ENCODE results near the gene RPS6KC1. TPM values are rescaled to one million over a fixed set of nuclear protein-coding genes. Genes with fewer than 3 reads are reported as not detected.

RPS6KC1 gene
- total and polyA plus RNA-seq, 2 of the 4 experiments (the other 2 are of a cell fraction) = 7.9 to 23.7 TPM

DNA sequence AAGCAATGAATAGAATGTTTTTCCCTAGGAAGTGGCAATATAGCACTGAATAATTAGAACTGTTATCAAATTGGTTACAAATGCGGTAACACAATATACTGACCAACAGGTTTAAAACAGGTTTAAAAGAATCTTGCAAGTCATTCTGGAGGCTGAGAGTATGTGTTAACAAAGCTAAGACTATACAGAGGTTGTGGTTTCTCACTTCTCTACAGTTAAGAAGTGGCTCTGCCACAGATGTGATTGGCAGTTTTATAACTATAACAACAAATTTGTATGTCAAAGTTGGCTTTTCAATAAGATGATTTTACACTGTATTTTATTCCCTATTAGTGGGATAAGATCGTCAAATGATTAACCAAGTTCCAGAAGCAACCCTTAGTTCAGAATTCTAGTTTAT is 42.5 kb upstream of the RPS6KC1 start:
- Histone ChIP-seq H3K27me3 (ENCODE audit: control insufficient read depth, insufficient read depth, low read length) (no peaks in the 10 kb centered on the region), H3K9me3 (ENCODE audit: control insufficient read depth, insufficient read depth, low read length) (no peaks in the 10 kb centered on the region), H3K18ac (ENCODE audit: low read depth, low read length) (no peak overlapping the region), H3K4me3 (ENCODE audit: insufficient read depth, low read depth, low read length) (no peak overlapping the region), H2BK120ac (ENCODE audit: low read depth, low read length) (no peak overlapping the region), H4K20me1 (ENCODE audit: insufficient read depth, low read length) (no peaks in the 10 kb centered on the region), H3K23ac (ENCODE audit: low read depth, low read length) (no peak overlapping the region), H4K91ac (ENCODE audit: insufficient read depth, low read depth, low read length) (no peak overlapping the region), H3K4me2 (ENCODE audit: low read depth, low read length) (no peak overlapping the region), H4K5ac (ENCODE audit: low read depth, low read length) (no peak overlapping the region), H3K79me1 (ENCODE audit: low read depth in 1 of 2, low read length in 2 of 2) (peaks cover 14% of the 10 kb centered on the region in 2 experiments; a peak in 3 of 4 replicates), H3K36me3 (ENCODE audit: control insufficient read depth, insufficient read depth, low read length) (peaks cover 12% of the 10 kb centered on the region), H3K56ac (ENCODE audit: extremely low read depth, insufficient read depth, low read length) (no peak overlapping the region), H2BK15ac (ENCODE audit: low read depth, low read length) (no peak overlapping the region), H2BK20ac (ENCODE audit: low read depth, low read length) (no peak overlapping the region), H3K9ac (ENCODE audit: low read depth, low read length) (no peak overlapping the region), H3K27ac (ENCODE audit: insufficient read depth, low read length) (no peak overlapping the region), H2AFZ (replicated peaks; ENCODE audit: low read length, poor library complexity) (no peak overlapping the region), H3K4me1 (ENCODE audit: control insufficient read depth, insufficient read depth, low read length) (no peaks in the 10 kb centered on the region), H3K14ac (replicated peaks; ENCODE audit: low read depth, low read length) (no peak overlapping the region), H2BK5ac (ENCODE audit: low read depth, low read length, poor library complexity, severe bottlenecking) (no peak overlapping the region), H3K4ac (ENCODE audit: low read depth, low read length) (no peak overlapping the region), H2AK5ac (ENCODE audit: low read depth, low read length) (no peak overlapping the region), H3K9me1 (ENCODE audit: insufficient read depth, low read length) (no peaks in the 10 kb centered on the region), H2AK9ac (replicated peaks; ENCODE audit: low read depth, low read length, poor library complexity) (no peak overlapping the region), H4K8ac (ENCODE audit: low read depth in 2 of 2, low read length in 2 of 2) (no peak overlapping the region)
- DNase-seq (no peak), ATAC-seq (ENCODE audit: low read depth) (no peak)
- POLR2A ChIA-PET (ENCODE audit: unreplicated experiment) = no interaction called here
- intact Hi-C loops (cut with micrococcal nuclease) = no loop called here
- in situ Hi-C loops (cut with MboI; ENCODE audit: low sequenced_read_pairs) = no loop called here
- no CpG with 5 or more reads among the region's 2 CpGs for WGBS, 2 experiments (ENCODE audit: extremely low coverage in 2 of 2, insufficient read length in 1 of 2)
- dilution Hi-C loops (cut with HindIII; ENCODE audit: low sequenced_read_pairs, unreplicated experiment) = no loop called here
- no TSS peak for BruUV-seq (replicated peaks)
- CTCF ChIA-PET = no interaction called here
- TF ChIP-seq MAFK (IDR thresholded peaks at IDR 0.05; ENCODE audit: low read depth, low read length) (no peak), BHLHE40 (IDR thresholded peaks at IDR 0.05; ENCODE audit: low read depth, low read length) (no peak), RCOR1 (IDR thresholded peaks at IDR 0.05; ENCODE audit: insufficient replicate concordance, low read length) (no peak), MXI1 (IDR thresholded peaks at IDR 0.05; ENCODE audit: borderline replicate concordance, low read depth, low read length) (no peak), POLR2A (IDR thresholded peaks at IDR 0.05; ENCODE audit: low read depth, low read length) (no peak), RFX5 (IDR thresholded peaks at IDR 0.05; ENCODE audit: low read depth, low read length) (no peak), CEBPB (IDR thresholded peaks at IDR 0.05; ENCODE audit: low read depth, low read length) (no peak), USF2 (IDR thresholded peaks at IDR 0.05; ENCODE audit: low read depth, low read length) (no peak), SMC3 (IDR thresholded peaks at IDR 0.05; ENCODE audit: low read depth, low read length) (no peak), MAZ (IDR thresholded peaks at IDR 0.05; ENCODE audit: borderline replicate concordance, low read depth, low read length) (no peak), CTCF (conservative IDR thresholded peaks at IDR 0.05; ENCODE audit: low read depth, low read length) (no peak)
- TF ChIP-seq, protein P1, sequence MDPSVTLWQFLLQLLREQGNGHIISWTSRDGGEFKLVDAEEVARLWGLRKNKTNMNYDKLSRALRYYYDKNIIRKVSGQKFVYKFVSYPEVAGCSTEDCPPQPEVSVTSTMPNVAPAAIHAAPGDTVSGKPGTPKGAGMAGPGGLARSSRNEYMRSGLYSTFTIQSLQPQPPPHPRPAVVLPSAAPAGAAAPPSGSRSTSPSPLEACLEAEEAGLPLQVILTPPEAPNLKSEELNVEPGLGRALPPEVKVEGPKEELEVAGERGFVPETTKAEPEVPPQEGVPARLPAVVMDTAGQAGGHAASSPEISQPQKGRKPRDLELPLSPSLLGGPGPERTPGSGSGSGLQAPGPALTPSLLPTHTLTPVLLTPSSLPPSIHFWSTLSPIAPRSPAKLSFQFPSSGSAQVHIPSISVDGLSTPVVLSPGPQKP (IDR thresholded peaks at IDR 0.05; ENCODE audit: borderline replicate concordance, low read depth, low read length) = no peak
